GM12872 (cell line): ENCODE data around the gene CCDC92B.

Experiments used
- TF ChIP-seq, protein P1 (sequence below): IDR thresholded peaks from 3 replicates; pipeline ENCODE4 v1.5.1; 2011; ENCODE audit warnings: low read depth, mild to moderate bottlenecking, low read length, moderate library complexity; ENCODE audit not compliant: insufficient read depth

CCDC92B gene

GRCh38 chr17:2713881-2714280, 35.6 kb downstream of the CCDC92B start:
- TF ChIP-seq, protein P1, sequence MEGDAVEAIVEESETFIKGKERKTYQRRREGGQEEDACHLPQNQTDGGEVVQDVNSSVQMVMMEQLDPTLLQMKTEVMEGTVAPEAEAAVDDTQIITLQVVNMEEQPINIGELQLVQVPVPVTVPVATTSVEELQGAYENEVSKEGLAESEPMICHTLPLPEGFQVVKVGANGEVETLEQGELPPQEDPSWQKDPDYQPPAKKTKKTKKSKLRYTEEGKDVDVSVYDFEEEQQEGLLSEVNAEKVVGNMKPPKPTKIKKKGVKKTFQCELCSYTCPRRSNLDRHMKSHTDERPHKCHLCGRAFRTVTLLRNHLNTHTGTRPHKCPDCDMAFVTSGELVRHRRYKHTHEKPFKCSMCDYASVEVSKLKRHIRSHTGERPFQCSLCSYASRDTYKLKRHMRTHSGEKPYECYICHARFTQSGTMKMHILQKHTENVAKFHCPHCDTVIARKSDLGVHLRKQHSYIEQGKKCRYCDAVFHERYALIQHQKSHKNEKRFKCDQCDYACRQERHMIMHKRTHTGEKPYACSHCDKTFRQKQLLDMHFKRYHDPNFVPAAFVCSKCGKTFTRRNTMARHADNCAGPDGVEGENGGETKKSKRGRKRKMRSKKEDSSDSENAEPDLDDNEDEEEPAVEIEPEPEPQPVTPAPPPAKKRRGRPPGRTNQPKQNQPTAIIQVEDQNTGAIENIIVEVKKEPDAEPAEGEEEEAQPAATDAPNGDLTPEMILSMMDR, result no peak

GRCh38 chr17:2712300-2713043, 37.0 kb downstream of the CCDC92B start:
- TF ChIP-seq, protein P1, result no peak

DNA sequence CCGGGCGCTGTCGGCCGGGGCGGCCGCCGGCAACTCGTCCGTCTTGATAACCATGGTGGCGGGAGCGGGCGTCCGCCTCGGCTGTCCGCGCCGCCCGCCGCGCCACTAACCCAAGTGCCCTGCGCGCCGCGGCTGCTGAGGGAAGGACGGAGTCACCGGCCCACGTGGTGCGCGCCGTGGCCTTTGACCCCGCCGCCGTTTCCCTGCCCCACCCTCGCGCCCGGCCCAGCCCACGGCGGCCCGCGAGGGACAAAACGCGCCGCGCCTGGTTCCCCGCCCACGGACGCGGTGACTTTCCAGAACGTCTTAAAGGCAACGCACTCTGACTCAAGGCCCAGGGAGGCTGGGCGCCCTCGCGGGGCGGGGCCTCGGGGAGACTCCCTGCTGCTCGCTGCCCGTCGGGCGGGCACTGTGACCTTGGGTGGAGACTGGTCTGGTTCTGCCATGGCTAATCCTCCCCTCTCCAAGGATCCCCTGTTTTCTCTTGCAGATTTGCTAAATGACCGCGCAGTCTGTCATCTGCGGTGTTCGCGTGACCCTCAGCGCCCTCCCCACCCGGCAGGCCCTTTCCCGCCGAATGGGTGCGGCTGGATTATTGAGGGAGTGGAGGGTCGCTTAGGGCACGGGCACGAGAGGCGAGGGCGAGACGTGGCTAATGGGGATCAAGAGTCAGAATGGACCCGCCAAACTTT, 37.7 kb downstream of the CCDC92B start, which contains the start of gene CLUH:
CLUH (minus strand) TSS at position 157 of the 692 bp plus-strand sequence; CDS start at position 54, 103 bp downstream.
- TF ChIP-seq, protein P1, result no peak

DNA sequence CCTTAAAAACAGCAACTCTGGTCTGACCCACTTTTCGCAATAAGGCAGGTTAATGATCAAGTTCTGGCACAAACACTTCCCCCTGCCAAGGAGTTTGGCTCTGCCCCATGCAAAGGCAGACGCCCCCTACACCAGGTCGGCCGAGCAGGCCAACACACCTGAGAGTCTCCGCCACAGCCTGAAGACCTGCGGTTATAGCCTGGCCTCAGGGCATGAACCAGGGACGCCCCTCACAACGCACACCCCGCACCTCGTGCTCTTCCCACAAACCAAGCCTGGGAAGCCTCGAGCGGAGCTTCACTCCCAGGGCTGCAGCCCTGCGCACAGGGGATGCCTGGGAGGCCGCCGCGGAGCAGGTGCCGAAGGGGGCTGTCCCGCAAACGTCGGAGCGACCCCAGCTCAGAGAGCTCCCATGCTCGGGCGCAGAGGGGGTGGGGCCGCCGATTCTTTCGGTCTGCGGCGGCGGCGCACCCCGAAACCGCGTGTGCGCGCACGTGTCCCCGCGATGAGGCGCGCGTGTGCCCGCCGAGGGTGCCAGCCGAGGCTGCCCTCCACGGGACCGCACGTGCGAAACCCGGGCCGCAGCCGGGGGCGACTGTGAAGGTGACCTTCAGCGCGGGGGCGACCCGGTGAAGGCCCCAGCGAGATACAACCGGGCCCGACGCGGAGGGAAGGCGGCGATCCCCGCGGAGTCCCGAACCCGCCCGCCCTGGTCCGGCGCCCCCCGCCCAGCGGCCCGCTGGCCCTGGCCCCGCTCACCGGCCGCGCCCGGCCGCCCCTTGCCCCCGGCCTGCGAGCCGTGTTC, 38.4 kb downstream of the CCDC92B start:
- TF ChIP-seq, protein P1, result 0 out of 3 replicates have a peak, but pooled peaks have one; percentile 3

DNA sequence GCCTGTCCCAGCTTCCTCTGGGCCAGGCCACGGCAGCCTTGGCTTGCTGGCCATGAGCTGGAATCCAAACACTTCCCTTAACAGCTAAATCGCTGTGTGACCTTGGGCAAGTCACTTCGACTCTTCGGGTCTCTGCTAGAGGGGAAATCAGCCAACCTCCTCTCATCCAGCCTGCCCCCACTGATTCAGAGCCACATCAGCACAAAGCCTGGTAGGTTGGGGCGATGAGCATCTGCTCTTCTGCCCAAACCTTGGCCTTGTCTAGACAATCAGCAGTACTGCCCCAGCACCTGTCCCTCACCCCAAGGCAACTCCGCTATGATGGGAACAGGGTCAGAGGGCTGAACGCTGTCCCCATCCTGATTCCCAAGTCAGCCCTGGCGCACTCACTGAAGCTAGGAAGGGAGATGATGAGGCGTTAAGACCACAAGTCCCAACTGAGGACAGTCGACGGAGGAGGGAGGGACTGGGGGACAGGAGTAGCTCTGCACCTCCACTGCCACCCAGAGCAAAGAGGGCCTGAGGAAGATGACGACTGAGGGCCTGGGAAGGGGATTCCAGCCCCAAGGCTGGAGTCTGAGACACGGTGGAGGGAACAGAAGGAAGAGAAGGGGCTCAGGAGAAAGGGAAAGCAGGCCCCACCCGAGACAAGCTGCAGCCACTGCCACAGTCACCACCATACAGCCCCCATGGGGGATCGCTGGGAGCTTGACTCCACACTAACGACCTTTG, 39.2 kb downstream of the CCDC92B start:
- TF ChIP-seq, protein P1, result no peak

DNA sequence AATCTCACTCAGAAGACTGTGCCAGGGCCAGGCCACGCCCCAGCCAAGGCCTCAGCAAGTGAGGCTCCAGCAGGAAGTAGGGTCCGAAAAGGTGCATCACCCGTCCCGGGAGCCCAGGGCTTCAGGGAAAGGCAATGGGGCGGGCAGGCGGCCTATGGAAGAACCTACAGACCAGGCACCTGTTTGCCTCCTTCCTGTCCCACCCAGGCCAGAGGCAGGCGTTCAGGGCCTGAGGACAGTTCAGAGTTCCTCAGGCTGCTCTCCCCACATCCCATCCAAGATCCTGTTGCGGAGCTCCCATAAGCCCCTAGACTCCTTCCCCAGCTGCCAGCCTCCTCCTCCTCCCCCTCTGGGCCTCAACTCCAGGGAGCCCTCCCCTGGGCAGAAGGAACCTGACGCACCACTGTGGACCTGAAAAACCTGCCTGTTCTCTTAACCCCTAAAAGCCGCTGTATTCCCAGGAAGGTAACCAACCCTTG, 40.2 kb downstream of the CCDC92B start:
- TF ChIP-seq, protein P1, result no peak
